GM21360 (cell line): ENCODE measurements around the gene CHCHD3.

Experiments used
- ATAC-seq: cut with Tn5 transposase; IDR thresholded peaks from one replicate; pipeline ENCODE4 v1.9.1; 2021; ENCODE audit warnings: mild to moderate bottlenecking, moderate library complexity; ENCODE audit not compliant: unreplicated experiment

Gene CHCHD3

DNA sequence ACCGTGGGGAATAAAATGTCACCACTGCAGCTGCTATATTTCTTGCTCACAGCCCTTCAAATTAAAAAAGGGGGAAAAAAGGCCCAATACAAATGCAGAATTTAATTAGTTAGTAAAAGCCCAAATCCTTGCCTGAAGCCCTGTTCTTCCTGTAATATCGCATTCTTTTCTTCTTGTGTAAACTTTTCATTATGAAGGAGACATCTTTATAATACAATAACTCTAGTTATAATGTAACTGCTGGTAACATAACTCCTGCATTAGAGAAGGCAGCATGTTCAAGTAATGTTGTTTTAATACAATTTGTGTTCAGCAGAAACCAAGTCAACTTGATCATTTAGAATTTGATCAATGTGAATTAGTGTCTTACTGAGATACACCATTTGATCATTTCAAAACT lies 250.9 kb downstream of the CHCHD3 start:
- no peak for ATAC-seq

- ATAC-seq: no peak
Observed at GRCh38 chr7:132828502-132828901, 253.4 kb downstream of the CHCHD3 start.

- ATAC-seq: no peak
Observed at GRCh38 chr7:132825932-132826835, 255.7 kb downstream of the CHCHD3 start.

GRCh38 chr7:132825222-132825621 lies 256.7 kb downstream of the CHCHD3 start:
- ATAC-seq: no peak

DNA sequence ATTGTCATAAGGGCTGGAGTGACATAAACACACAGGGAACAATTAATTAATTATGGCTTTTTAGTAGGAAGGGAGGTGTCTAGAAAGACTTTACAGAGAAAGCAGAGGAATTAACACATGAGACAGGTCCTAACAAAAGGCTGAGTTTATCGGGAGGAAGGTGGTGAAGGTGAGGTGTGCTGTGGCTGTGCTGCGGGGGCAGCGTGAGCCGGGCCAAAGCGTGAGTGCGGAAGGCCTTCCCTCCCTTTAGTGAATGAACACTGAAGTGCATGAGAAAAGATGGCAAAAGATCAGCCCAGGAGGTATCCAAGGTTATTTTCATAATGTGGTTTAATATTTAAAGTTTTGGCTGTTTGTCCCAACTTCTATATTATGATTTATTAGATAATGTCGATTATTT lies 262.2 kb downstream of the CHCHD3 start:
- no peak for ATAC-seq

- ATAC-seq: no peak
Observed at GRCh38 chr7:132817949-132818348, 263.9 kb downstream of the CHCHD3 start.

- no peak for ATAC-seq
Observed at GRCh38 chr7:132815696-132816311, 266.1 kb downstream of the CHCHD3 start.

DNA sequence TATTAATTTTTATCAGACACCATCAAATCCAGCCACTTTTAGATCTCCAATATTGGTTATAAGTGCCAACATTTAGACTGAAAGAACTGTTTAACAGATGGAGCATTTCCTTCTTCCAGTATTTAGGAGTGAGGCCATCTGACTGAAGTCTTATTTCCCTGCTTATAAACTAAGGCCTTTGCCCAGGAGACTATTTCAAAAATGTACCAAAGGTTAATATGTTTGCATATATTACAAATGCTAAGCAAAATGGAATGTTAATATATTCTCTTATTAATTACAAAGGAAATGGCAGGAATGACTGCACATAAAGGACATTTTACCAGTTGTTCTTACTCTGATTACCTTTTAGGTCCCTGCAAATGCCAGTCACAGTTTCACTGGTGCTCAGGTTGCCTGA lies 266.8 kb downstream of the CHCHD3 start:
- ATAC-seq: no peak

DNA sequence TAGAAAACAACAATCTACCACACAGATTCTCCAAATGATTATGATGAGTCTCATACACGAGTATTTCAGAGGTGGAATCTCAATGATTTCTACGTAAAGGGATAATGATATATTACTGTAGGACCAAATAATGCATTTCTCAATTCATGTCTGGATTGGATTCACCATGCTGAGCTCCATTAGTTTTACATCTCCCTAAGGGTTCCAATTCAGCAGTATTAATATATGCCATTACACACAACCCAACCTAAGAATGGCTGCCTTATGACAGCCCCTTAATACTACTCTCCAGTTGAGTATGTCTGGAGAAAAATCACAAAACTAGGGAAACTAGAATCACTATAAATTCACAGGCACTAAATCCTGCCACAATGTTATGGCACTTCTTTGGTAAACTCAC lies 271.3 kb downstream of the CHCHD3 start:
- ATAC-seq: no peak

DNA sequence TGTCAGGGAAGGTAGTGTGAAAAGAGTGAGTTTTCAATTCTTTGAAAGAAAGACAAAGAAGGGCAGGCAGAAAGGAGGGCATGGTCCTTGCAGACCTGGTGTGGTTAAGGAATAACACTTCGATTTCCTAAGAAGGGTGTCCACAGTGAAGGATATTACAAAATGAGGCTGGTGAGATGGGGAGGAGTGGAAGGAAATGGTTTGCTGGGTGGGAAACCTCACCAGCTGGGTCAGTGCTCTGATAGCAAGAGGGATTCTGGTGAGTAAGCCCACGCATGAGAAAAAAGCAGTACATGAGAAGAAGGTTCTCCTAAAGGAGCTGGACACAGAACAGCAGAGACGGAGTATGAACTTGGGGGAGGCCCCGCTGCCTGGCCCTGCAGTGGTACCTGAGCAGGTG lies 275.1 kb downstream of the CHCHD3 start:
- no peak for ATAC-seq

- no peak for ATAC-seq
Observed at GRCh38 chr7:132805766-132806165, 276.1 kb downstream of the CHCHD3 start.

GRCh38 chr7:132804849-132805485 lies 276.9 kb downstream of the CHCHD3 start:
- ATAC-seq: no peak

GRCh38 chr7:132800522-132800921 lies 281.4 kb downstream of the CHCHD3 start:
- no peak for ATAC-seq

- ATAC-seq: no peak
Observed at GRCh38 chr7:132799081-132799413, 282.8 kb downstream of the CHCHD3 start.

DNA sequence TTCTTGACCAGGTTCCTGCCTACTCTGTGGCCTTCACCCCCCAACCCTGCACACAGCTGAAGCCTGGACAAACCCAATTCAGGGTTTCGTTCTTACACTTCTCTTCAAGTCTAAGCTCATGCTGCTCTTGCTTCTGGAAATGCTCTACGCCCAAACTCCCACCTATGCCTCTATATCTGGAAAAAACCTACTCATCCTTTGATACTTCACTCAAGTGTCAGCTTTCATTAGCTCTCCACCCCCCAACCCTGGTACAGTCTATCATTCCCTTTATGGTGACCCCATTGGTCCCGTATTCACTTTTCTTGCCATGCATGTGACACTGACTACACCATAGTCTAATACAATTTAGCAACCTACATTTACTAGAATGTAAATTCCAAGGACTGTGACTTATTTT lies 284.7 kb downstream of the CHCHD3 start:
- ATAC-seq: no peak

DNA sequence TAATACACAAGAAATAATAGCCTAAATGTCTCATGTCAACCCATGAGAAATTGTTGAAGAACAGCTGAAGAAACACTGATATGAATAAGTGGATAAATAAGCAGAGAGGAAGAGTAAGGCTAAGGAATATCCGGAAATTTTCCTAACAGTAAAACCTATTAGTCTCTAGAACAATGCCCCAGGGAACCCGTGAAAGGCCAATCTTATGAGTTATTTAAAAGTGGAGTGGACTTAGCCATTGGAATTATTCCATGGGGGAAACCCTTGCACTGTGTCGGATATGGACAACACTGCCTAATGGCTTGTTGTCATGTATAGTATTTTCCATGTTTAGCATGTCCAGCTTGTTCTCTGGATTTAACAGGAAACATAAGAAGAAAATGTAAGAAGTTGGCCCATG lies 288.4 kb downstream of the CHCHD3 start:
- no peak for ATAC-seq

DNA sequence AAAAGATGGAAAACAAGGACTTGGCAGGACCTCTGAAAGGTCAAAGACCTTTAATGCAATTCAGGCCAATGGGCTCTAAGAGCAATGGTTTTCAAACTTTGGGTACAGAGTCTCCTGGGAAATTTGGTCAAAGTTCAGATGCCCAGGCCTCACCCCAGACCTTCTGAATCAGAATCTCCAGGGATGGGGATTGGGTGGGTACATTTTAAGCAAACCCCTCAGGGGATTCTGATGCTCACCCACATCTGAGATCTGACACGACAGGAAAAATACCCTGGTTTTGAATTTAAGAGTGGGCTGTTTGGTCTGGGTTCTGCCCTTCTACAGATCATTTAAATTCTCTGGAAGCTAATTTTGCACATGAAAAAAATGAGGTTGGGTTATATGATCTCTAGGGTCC lies 290.9 kb downstream of the CHCHD3 start:
- ATAC-seq: no peak

DNA sequence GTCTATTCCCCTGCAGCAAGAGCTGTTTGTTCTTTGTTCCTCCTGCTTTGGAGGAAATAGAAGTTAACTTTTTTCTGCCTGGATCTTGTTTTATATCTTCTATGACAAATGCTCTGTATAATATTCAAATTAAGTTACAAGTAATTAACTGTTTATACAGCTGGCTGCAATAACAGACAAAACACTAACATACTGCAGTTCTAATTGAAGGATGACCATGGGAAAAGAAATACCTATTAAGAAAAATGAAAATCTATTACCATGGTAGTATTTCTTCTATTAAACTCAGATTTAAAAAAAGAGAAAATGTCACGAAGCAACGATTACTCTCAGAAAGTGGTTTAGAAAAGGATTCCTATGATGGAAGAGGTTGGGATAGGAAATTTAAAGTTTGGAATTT lies 291.8 kb downstream of the CHCHD3 start:
- no peak for ATAC-seq

DNA sequence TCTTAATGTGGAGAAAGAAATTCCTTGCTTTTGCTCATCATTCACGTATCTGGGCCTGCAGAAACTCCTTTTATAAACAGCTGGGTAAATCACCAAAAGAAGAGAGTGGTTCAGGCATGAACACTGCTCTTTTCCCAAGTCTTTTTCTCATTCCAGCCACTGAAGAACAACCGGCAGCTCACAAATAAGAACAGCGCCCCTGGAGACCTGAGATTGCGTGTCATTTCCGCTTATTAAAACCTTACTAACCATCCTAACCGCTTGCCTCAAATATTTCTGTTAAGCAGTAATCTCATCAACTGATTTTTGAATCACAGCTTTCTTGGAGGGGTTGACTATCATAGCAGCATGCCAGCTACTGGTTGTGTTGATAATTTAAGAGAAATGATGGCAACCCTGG lies 292.6 kb downstream of the CHCHD3 start:
- ATAC-seq: no peak

DNA sequence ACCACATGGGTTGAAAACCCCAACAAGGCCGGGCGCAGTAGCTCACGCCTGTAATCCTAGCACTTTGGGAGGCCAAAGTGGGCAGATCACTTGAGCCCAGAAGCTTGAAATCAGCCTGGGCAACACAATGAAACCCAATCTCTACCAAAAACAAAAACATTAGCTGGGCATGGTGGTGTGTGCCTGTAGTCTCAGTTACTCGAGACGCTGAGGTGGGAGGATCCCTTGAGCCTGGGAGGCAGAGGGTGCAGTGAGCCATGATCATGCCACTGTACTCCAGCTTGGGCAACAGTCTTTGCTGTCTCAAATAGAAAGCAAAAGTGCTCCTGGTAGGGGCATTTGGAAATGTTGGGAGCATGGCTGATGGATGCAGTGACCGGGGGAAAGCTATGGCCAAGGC lies 296.0 kb downstream of the CHCHD3 start:
- ATAC-seq: no peak

GRCh38 chr7:132784406-132784805 lies 297.5 kb downstream of the CHCHD3 start:
- ATAC-seq: no peak

DNA sequence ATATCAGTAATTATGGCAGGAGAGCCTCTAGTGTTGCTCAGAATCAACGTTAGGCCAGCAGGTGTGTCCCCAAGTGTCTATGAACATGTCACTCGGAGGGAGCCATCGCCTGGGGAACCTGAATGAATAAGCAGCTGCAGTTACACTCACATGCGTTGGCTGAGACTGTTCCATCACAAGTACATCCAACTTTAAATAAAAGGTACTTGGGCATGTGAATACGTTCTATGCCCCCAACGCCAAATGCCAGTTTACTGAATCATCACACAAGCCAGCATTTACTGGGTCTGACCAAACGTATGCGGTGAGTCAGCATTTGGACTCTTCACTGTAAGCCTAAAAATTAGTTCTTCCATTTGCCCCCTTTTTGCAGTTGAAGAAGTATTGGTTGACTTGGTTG lies 298.1 kb downstream of the CHCHD3 start:
- no peak for ATAC-seq
